Raji (cell line): ENCODE measurements around the gene PGGHG.

Experiments
- POLR2A ChIP-seq: IDR thresholded peaks from 2 replicates; pipeline ENCODE4 v1.6.1; 2011; ENCODE audit warnings: low read depth, low read length, control low read depth; ENCODE audit not compliant: insufficient read depth

The PGGHG gene

GRCh38 chr11:313304-313786 lies 24.4 kb downstream of the PGGHG start:
- TF ChIP-seq POLR2A: no peak

- no peak for TF ChIP-seq POLR2A
These were observed 25.0 kb downstream of the PGGHG start, which contains the start of gene IFITM1 for GRCh38 chr11:313787-314553. TSS of gene IFITM1 (plus strand) at chr11:314040. CDS start at chr11:314171, 131 bp downstream.

GRCh38 chr11:315051-315481 lies 26.1 kb downstream of the PGGHG start:
- no peak for TF ChIP-seq POLR2A

GRCh38 chr11:315516-315994 lies 26.6 kb downstream of the PGGHG start:
- no peak for TF ChIP-seq POLR2A

- no peak for TF ChIP-seq POLR2A
These were observed 27.2 kb downstream of the PGGHG start for GRCh38 chr11:316031-316701.

GRCh38 chr11:316891-317301 lies 28.0 kb downstream of the PGGHG start:
- no peak for TF ChIP-seq POLR2A

GRCh38 chr11:324156-324555 lies 35.2 kb downstream of the PGGHG start:
- no peak for TF ChIP-seq POLR2A

GRCh38 chr11:325796-326591 lies 37.1 kb downstream of the PGGHG start:
- no peak for TF ChIP-seq POLR2A

GRCh38 chr11:326592-326841 lies 37.6 kb downstream of the PGGHG start:
- TF ChIP-seq POLR2A: no peak

GRCh38 chr11:326842-327580 lies 38.1 kb downstream of the PGGHG start:
- no peak for TF ChIP-seq POLR2A

- TF ChIP-seq POLR2A: no peak
These were observed 38.6 kb downstream of the PGGHG start for GRCh38 chr11:327581-327923.

GRCh38 chr11:328012-328411 lies 39.1 kb downstream of the PGGHG start:
- no peak for TF ChIP-seq POLR2A

- no peak for TF ChIP-seq POLR2A
These were observed 40.9 kb downstream of the PGGHG start for GRCh38 chr11:329886-330253.

GRCh38 chr11:330307-330693 lies 41.4 kb downstream of the PGGHG start:
- no peak for TF ChIP-seq POLR2A
